HL-60 (cell line): Measurements from ENCODE around the gene BBS1.

Experiments used
- DNase-seq, 2 experiments: peaks; one replicate each; pipeline ENCODE4 v3.0.0-alpha.2; 2010 to 2020; ENCODE audit warnings: low read depth in 1 of 2, low spot score in 1 of 2
- H3K27ac ChIP-seq: fragments of 250-450 bp; sonication (Bioruptor Pico); replicated peaks from 2 replicates; pipeline ENCODE4 v1.5.1; 2020; ENCODE audit warnings: mild to moderate bottlenecking, moderate library complexity
- H3K27me3 ChIP-seq: fragments of 250-450 bp; sonication (Bioruptor Pico); 2 replicates; pipeline ENCODE4 v1.5.1; 2021; ENCODE audit warnings: mild to moderate bottlenecking, moderate library complexity; ENCODE audit not compliant: insufficient read depth, poor library complexity, severe bottlenecking
- H3K4me3 ChIP-seq: replicated peaks from 2 replicates; pipeline ENCODE4 v1.5.1; 2011; ENCODE audit warnings: mild to moderate bottlenecking, control low read depth, low read length; ENCODE audit not compliant: insufficient read depth
- GABPA ChIP-seq: IDR thresholded peaks from 2 replicates; pipeline ENCODE4 v1.6.1; 2012; ENCODE audit warnings: low read depth
- POLR2AphosphoS5 ChIP-seq: IDR thresholded peaks from 2 replicates; pipeline ENCODE4 v1.6.1; 2012; ENCODE audit warnings: low read depth
- SPI1 ChIP-seq: IDR thresholded peaks from 2 replicates; pipeline ENCODE4 v1.6.1; 2012; ENCODE audit warnings: low read depth, mild to moderate bottlenecking, borderline replicate concordance
- TF ChIP-seq, protein P1 (sequence below): IDR thresholded peaks from one replicate; pipeline ENCODE4 v1.5.1; 2011; ENCODE audit warnings: low read length, control low read depth, inconsistent platforms; ENCODE audit not compliant: insufficient read depth
- TF ChIP-seq, protein P2 (sequence below): IDR thresholded peaks from 2 replicates; pipeline ENCODE4 v1.6.1; 2012; ENCODE audit warnings: low read depth; ENCODE audit not compliant: insufficient replicate concordance

The BBS1 gene

DNA sequence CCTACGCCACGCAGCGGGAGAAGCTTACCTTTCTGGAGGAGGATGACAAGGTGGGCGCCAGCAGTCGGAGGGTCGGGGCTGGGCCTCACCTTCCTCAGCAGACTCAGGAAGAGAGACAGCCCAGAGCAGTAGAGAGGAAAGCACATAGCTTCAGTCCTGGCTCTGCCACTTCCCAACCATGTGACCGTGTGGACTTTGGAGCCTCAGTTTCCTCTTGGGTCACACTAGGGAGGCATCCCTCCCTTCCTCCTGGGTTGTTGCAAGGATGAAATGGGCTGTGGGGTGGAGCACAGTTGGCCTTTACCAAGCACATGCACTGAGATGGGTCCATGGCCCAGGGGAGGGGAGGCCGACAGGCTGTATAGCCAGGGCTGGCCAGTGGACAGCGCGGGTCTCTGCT, 17.3 kb upstream of the BBS1 start:
- TF ChIP-seq, protein P1, sequence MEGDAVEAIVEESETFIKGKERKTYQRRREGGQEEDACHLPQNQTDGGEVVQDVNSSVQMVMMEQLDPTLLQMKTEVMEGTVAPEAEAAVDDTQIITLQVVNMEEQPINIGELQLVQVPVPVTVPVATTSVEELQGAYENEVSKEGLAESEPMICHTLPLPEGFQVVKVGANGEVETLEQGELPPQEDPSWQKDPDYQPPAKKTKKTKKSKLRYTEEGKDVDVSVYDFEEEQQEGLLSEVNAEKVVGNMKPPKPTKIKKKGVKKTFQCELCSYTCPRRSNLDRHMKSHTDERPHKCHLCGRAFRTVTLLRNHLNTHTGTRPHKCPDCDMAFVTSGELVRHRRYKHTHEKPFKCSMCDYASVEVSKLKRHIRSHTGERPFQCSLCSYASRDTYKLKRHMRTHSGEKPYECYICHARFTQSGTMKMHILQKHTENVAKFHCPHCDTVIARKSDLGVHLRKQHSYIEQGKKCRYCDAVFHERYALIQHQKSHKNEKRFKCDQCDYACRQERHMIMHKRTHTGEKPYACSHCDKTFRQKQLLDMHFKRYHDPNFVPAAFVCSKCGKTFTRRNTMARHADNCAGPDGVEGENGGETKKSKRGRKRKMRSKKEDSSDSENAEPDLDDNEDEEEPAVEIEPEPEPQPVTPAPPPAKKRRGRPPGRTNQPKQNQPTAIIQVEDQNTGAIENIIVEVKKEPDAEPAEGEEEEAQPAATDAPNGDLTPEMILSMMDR: no peak
- TF ChIP-seq GABPA (no peak), SPI1 (no peak), POLR2AphosphoS5 (no peak)
- TF ChIP-seq, protein P2, sequence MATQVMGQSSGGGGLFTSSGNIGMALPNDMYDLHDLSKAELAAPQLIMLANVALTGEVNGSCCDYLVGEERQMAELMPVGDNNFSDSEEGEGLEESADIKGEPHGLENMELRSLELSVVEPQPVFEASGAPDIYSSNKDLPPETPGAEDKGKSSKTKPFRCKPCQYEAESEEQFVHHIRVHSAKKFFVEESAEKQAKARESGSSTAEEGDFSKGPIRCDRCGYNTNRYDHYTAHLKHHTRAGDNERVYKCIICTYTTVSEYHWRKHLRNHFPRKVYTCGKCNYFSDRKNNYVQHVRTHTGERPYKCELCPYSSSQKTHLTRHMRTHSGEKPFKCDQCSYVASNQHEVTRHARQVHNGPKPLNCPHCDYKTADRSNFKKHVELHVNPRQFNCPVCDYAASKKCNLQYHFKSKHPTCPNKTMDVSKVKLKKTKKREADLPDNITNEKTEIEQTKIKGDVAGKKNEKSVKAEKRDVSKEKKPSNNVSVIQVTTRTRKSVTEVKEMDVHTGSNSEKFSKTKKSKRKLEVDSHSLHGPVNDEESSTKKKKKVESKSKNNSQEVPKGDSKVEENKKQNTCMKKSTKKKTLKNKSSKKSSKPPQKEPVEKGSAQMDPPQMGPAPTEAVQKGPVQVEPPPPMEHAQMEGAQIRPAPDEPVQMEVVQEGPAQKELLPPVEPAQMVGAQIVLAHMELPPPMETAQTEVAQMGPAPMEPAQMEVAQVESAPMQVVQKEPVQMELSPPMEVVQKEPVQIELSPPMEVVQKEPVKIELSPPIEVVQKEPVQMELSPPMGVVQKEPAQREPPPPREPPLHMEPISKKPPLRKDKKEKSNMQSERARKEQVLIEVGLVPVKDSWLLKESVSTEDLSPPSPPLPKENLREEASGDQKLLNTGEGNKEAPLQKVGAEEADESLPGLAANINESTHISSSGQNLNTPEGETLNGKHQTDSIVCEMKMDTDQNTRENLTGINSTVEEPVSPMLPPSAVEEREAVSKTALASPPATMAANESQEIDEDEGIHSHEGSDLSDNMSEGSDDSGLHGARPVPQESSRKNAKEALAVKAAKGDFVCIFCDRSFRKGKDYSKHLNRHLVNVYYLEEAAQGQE: no peak
- DNase-seq: no peak
- Histone ChIP-seq H3K4me3 (no peak overlapping the region), H3K27me3 (no peaks in the 10 kb centered on the region), H3K27ac (no peak overlapping the region)

DNA sequence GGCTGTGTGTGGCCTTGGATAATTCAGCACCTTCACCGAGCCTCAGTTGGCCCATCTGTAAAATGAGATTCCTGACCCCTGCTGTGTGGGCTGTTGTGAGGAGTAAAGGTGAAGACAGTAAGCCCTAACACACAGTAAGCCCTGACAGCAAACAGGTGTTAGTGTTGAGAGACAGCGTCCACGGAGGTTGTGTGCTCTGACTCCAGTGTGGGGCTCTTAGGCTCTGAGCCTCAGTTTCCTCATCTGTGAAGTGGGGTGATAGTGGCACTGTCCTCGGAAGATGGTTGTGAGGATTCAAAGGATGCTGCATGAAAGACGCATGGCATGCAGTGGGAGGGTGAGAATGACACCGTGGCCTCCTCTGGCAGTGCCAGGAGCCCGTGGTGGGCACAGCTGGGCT, 16.0 kb upstream of the BBS1 start:
- no peak for DNase-seq
- Histone ChIP-seq H3K27ac (no peak overlapping the region), H3K27me3 (no peaks in the 10 kb centered on the region), H3K4me3 (no peak overlapping the region)
- no peak for TF ChIP-seq POLR2AphosphoS5
- TF ChIP-seq, protein P2: no peak
- TF ChIP-seq, protein P1: no peak
- no peak for TF ChIP-seq GABPA
- TF ChIP-seq SPI1: no peak

DNA sequence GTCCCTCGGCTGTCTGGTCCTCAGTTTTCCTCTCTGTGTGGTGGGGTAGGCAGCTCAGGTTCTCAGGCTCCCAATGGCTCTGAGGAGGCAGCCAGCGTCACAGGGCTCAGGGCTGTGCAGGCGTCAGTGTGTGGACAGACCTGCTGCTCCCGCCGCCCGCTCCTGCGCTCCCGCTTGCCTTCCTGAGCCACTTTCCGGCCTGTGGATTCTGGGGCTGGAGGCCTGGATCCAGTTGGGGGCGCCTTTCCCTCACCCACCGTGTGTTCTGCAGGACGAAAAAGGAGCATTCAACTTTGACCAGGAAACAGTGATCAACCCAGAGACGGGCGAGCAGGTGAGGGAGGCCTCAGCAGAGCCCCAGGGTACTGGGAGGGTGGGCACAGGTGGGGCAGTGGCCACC, 15.5 kb upstream of the BBS1 start:
- Histone ChIP-seq H3K27me3 (no peaks in the 10 kb centered on the region), H3K27ac (no peak overlapping the region), H3K4me3 (no peak overlapping the region)
- TF ChIP-seq, protein P2: no peak
- TF ChIP-seq POLR2AphosphoS5 (no peak), GABPA (no peak), SPI1 (no peak)
- TF ChIP-seq, protein P1: no peak
- no peak for DNase-seq
